DND-41 (cell line): ENCODE measurements around the gene BMS1.

Experiments used
- CTCF ChIP-seq: IDR thresholded peaks from 2 replicates; pipeline ENCODE4 v1.5.1; 2012; ENCODE audit warnings: borderline replicate concordance, low read length, moderate library complexity, mild to moderate bottlenecking; ENCODE audit not compliant: poor library complexity, severe bottlenecking; ENCODE audit errors: extremely low read depth
- EZH2 ChIP-seq: IDR thresholded peaks from 3 replicates; pipeline ENCODE4 v1.6.1; 2012; ENCODE audit warnings: borderline replicate concordance, low read depth, mild to moderate bottlenecking, moderate library complexity, low read length, inconsistent platforms; ENCODE audit not compliant: severe bottlenecking

GRCh38 chr10:42859256-42859655, 76.7 kb downstream of the BMS1 start:
- TF ChIP-seq CTCF = no peak
- no peak for TF ChIP-seq EZH2
